AG04450 (cell line): ENCODE data around the gene ZBTB1. TPM values are rescaled to one million over a fixed set of nuclear protein-coding genes. Genes with fewer than 3 reads are reported as not detected.

Experiments used
- CTCF ChIA-PET: fragments of 300-600, 350-600 bp; formaldehyde crosslinking; extraction: SDS; loops from one replicate; lab custom pipeline; 2022; ENCODE audit warnings: antibody characterized with exemption, inconsistent platforms; lab: Charles Lee
- POLR2A ChIA-PET: fragments of 350-600 bp; formaldehyde crosslinking; extraction: SDS; loops from one replicate; lab custom pipeline; 2021; ENCODE audit warnings: antibody characterized with exemption, inconsistent platforms; lab: Yijun Ruan, JAX
- DNase-seq: peaks from one replicate; pipeline ENCODE4 v3.0.0-alpha.2; 2011; ENCODE audit warnings: low read depth, low spot score
- H3K27ac ChIP-seq: one replicate; pipeline ENCODE4 v1.5.1; 2012; ENCODE audit warnings: low read depth, low read length, control low read depth
- H3K27me3 ChIP-seq: one replicate; pipeline ENCODE4 v1.6.0; 2012; ENCODE audit warnings: low read length; ENCODE audit not compliant: control insufficient read depth, insufficient read depth
- H3K4me3 ChIP-seq: 2 replicates; pipeline ENCODE4 v1.5.1; 2011; ENCODE audit warnings: mild to moderate bottlenecking, low read depth, low read length, control low read depth
- H3K9me3 ChIP-seq: 2 replicates; pipeline ENCODE4 v1.5.1; 2012; ENCODE audit warnings: low read length; ENCODE audit not compliant: control insufficient read depth, insufficient read depth
- CTCF ChIP-seq: IDR thresholded peaks from 2 replicates; pipeline ENCODE4 v1.5.1; 2011; ENCODE audit warnings: low read depth, low read length, control low read depth, inconsistent platforms
- polyA plus RNA-seq: library from polyadenylated mRNA; depleted of rRNA; stranded (reverse); fragments of >200 nt; gene quantifications from 2 replicates; pipeline ENCODE4 v1.2.3, GENCODE V29; 2011

Gene ZBTB1
- polyA plus RNA-seq, 1 experiment: 42.1 TPM

- DNase-seq: no peak
- ChIA-PET CTCF (interaction anchor here (0.7 to 2.5 kb wide), 5 partner anchors 11 to 457 kb away, joined by 3 to 11 read pairs (median 4); no protein-coding TSS in a partner anchor), POLR2A (no interaction called here)
- no peak overlapping the region for H3K4me3 ChIP-seq
- no peak for TF ChIP-seq CTCF
- H3K9me3 ChIP-seq: no peaks in the 10 kb centered on the region
- H3K27me3 ChIP-seq: no peaks in the 10 kb centered on the region
- H3K27ac ChIP-seq: no peak overlapping the region
These were observed 37.0 kb upstream of the ZBTB1 start for GRCh38 chr14:64467566-64467965.

- H3K4me3 ChIP-seq: no peak overlapping the region
- no peak for TF ChIP-seq CTCF
- no peaks in the 10 kb centered on the region for H3K9me3 ChIP-seq
- H3K27ac ChIP-seq: no peak overlapping the region
- DNase-seq: no peak
- H3K27me3 ChIP-seq: no peaks in the 10 kb centered on the region
- POLR2A ChIA-PET: interaction anchor here (0.6 kb wide), 1 partner anchor 36 kb away, joined by 3 read pairs; no protein-coding TSS in a partner anchor
- CTCF ChIA-PET: no interaction called here
These were observed 36.1 kb upstream of the ZBTB1 start for GRCh38 chr14:64468451-64468850.

- DNase-seq: no peak
- H3K9me3 ChIP-seq: no peaks in the 10 kb centered on the region
- ChIA-PET CTCF (interaction anchor here (0.5 to 1.0 kb wide), 2 partner anchors 12 to 36 kb away, joined by 3 to 4 read pairs; no protein-coding TSS in a partner anchor), POLR2A (no interaction called here)
- no peak for TF ChIP-seq CTCF
- no peak overlapping the region for H3K4me3 ChIP-seq
- H3K27me3 ChIP-seq: no peaks in the 10 kb centered on the region
- H3K27ac ChIP-seq: no peak overlapping the region
These were observed 30.5 kb upstream of the ZBTB1 start for GRCh38 chr14:64474041-64474440.

GRCh38 chr14:64474698-64475097 lies 29.9 kb upstream of the ZBTB1 start:
- no peaks in the 10 kb centered on the region for H3K9me3 ChIP-seq
- H3K27me3 ChIP-seq: no peaks in the 10 kb centered on the region
- DNase-seq: no peak
- H3K4me3 ChIP-seq: no peak overlapping the region
- POLR2A ChIA-PET: no interaction called here
- CTCF ChIA-PET: interaction anchor here (1.0 to 1.4 kb wide), 2 partner anchors 36 to 131 kb away, joined by 4 read pairs; no protein-coding TSS in a partner anchor
- no peak for TF ChIP-seq CTCF
- H3K27ac ChIP-seq: no peak overlapping the region

GRCh38 chr14:64475585-64476273 lies 28.8 kb upstream of the ZBTB1 start:
- H3K27ac ChIP-seq: no peak overlapping the region
- no peak overlapping the region for H3K4me3 ChIP-seq
- H3K27me3 ChIP-seq: no peaks in the 10 kb centered on the region
- CTCF ChIA-PET: interaction anchor here (0.9 to 1.4 kb wide), 4 partner anchors 10 to 161 kb away, joined by 3 to 4 read pairs (median 4); partner anchors contain the start of gene HSPA2
- no peak for DNase-seq
- TF ChIP-seq CTCF: no peak
- POLR2A ChIA-PET: no interaction called here
- H3K9me3 ChIP-seq: no peaks in the 10 kb centered on the region
